GM18502 (cell line): ENCODE measurements around the gene OR56A4.

Source experiments
- ATAC-seq: cut with Tn5 transposase; IDR thresholded peaks from one replicate; pipeline ENCODE4 v1.9.1; 2021; ENCODE audit warnings: mild to moderate bottlenecking; ENCODE audit not compliant: unreplicated experiment, poor library complexity

OR56A4 gene, protein sequence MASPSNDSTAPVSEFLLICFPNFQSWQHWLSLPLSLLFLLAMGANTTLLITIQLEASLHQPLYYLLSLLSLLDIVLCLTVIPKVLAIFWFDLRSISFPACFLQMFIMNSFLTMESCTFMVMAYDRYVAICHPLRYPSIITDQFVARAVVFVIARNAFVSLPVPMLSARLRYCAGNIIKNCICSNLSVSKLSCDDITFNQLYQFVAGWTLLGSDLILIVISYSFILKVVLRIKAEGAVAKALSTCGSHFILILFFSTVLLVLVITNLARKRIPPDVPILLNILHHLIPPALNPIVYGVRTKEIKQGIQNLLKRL

GRCh38 chr11:6006846-6007245, at the start of gene OR56A4:
OR56A4 (minus strand) TSS chr11:6006946; CDS start chr11:6002992, 3,954 bp downstream.
- no peak for ATAC-seq

DNA sequence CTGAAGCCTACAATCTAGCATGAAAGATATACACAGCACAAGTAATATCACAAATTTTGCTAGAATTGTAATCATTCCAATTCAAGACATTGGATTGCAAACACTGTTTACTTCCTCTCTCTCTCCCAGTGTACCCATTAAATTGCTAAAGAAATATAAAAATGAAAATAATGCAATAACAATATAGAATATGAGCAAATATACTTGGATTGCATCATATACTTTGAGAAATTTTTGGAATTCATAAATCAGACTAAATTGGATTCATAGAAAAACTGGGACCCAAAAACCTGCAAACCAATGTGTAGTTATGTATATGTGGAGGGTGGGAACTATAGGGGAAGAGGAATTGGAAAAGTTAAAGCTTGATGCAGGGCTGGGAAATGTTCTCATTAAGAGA, 48.8 kb upstream of the OR56A4 start:
- no peak for ATAC-seq

DNA sequence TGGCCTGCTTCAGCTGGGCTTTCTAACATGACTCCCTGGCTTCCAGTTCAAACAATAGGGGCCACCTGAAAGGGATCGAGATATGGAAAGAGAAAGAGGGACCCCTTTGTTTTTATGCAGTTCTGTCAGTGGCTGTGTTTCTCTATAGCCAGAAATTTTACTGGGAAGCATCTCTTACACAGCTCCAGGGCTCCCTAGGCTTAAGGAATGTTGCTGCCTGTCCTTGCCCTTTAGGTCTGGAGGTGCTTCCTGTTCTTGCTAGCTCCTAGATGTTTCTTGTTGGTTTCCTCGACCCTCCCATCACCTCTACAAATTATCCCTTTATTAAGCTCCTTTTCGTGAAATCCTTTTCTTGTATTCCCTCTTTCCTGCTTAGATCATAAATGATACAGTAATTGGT, 45.6 kb upstream of the OR56A4 start:
- no peak for ATAC-seq

DNA sequence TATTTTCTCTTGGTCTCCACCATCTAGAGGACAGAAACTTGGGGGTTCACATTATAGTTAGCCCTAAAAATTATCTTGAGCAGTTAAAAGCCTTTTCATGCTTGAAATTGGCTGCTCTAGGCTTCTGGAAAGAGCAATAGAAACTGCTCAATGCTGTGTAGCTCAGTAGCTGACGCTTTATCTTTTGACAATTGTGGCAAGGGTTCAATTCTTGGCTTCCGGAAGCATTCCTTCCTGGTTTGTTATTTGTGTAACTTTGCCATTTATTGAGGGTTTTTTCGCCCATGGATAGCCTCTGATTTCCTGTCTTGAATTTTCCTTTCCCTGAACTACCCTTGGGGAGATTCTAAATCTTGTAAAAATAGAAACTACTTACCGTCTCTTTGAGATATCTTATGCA, 34.1 kb upstream of the OR56A4 start:
- ATAC-seq: no peak

GRCh38 chr11:6030708-6031405, 24.1 kb upstream of the OR56A4 start, which contains the start of gene OR56A1:
OR56A1 (minus strand) TSS chr11:6030758; CDS start chr11:6027692, 3,066 bp downstream.
- ATAC-seq: no peak

DNA sequence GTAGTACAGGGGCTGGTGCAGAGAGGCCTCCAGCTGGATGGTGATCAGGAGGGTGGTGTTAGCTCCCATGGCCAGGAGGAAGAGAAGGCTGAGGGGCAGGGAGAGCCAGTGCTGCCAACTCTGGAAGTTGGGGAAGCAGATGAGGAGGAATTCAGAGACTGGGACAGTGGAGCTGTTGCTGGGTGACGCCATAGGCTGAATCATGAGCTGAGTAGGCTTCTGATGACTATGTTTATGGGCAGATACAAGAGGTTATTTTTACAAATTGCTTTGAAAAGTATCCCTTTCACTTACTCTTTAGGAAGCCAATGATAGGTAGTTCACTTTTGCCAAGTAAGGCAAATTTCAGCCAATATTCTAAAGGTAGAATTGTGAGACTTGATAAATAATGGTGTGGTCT, 20.8 kb upstream of the OR56A4 start:
- no peak for ATAC-seq

DNA sequence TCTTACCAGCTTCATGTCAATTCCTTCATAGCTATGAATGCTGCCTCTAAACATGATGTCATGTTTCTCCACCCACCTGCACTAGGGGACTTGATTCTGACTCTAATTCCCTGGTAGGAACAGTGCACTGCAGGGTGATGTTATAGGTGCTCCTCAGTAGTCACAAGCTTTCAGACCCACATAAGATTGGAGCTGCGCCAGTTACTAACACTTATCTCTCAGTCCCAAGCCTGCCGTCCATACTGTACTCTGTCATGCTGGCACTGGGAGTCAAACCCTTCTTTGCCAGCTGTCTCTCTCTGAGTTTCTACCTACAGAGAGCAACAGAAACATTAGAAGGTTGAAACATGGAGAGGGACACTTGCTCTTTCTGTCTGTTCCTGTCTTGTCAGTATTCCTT, 18.3 kb upstream of the OR56A4 start:
- ATAC-seq: no peak

- ATAC-seq: no peak
Observed at GRCh38 chr11:6022956-6023355, 16.2 kb upstream of the OR56A4 start.

GRCh38 chr11:6013042-6013441, 6.3 kb upstream of the OR56A4 start:
- ATAC-seq: no peak

DNA sequence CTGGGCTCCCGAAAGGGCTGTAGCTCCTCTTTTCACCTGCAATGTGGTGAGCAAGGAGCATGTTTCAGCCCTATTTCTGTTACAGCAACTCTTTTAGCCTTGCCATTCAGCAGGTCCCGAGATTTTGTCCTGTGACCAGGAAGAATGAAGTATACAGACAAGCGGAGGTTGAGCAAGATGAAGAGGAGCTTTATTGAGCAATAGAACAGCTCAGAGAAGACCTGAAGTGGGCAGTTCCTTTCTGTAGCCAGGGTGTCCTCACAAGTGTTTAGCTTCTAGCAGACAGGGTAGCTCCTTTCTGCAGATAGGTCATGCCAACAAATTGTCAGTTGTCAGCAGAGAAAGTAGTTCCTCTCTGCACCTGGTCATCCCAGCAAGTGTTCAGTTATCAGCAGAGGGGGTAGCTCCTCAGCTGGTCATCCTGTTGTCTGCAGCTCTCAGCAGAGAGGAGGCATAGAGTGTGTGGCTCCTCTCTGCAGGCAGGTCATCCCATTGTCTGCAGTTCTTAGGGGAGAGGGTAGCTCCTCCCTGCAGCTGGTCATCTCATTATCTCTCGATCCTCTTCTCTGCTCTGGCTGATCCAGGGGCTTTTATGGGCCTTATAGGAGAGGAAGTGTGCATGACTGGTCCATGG, 5.4 kb upstream of the OR56A4 start:
- no peak for ATAC-seq

DNA sequence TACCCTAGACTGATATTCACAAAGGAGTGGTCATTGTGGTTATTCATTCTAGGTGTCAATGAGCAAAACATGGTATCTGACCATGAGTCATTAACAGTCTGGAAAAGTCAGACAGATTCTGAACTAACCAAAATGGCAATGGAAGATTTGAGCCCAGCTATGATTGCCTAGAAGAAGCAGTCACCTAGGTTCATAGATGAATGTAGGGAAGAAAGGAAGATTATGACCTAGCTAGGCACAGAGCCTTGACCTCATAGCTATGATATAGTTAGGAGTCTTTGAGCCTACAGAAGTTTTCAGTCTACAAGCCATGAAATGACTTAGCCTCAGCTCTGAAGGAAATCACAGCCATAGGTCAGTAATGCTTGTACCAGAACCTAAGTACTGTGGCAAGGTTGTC, 351 bp downstream of the OR56A4 start:
- ATAC-seq: no peak

- no peak for ATAC-seq
Observed at GRCh38 chr11:6002202-6002699, 4.5 kb downstream of the OR56A4 start.

DNA sequence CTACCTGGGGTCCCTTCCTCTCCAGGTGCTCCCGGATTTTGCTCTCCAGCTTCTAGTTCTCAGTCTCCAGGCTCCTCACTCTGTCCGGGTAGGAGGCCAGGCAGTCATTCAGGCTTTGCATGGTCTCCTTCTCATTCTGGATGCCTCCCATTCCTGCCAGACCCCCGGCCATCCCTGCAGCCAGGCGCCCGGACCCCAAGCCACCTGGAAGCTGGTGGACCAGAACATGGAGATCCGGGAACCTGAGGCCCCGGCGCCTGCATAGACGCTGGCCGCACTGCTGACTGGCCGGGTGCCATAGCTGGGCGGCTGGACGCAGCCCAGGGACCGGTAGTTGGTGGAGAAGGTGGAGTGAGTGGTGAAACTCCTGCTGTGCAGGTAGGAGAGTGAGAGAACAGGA, 12.0 kb downstream of the OR56A4 start:
- no peak for ATAC-seq

- no peak for ATAC-seq
Observed at GRCh38 chr11:5992604-5993251, 14.0 kb downstream of the OR56A4 start.

DNA sequence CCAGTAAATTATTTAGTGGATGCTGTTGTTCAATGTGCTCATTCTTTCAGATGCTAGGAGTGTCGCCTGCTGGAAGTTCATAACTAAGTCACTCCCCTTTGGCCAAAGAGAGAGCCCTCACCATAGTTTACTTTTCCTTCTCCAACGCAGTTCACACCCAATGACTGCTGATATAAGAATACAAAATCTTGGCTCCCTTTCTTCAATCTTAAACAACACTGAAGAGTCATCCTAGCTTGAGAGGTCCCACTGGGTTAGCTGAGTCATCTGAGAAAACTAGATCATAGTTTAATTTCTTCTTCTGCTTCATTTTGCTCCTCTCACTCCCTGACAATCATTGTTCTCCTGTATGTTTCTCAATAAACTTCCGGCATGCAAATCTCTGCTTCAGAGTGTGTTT, 14.6 kb downstream of the OR56A4 start:
- no peak for ATAC-seq

DNA sequence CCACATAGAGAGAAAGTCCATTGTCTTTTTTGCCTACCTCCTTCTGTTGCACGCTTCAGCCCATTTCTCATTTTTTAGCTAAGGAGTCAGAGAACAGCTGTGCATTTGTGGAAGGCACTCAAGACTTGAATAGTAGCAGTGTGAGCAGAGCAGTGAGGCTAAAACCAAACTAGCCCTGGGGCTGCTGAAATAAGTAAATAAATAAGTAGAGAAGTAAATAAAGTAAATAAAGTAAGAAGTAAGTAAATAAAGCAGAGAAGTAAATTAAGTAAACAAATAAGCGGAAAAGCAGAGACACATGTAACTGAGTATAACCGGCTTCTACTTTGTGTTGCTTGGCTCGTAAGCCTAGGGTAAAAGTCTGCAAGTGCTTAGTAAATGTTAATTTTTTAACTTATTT, 17.5 kb downstream of the OR56A4 start:
- ATAC-seq: no peak

DNA sequence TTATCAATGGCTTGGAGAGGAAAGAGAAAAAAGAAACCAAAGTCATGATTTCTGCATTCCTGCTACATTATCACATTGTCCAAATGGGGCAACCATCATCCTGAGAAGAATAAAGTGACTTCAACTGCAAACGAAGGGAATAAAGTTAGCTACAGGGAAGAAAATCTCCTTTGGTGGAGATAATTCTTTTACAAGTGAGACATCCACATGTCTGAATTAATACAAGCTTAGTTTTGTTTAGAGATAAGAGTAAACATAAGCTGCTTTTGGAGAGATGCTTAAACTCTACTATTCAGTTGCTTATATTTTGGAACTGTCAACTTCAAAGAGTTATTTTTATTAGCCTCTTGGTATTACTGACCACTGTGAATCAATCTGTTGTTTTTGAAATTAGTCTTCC, 19.9 kb downstream of the OR56A4 start, which contains the start of gene OR52L1:
Gene OR52L1, minus strand, starts transcription at position 101 of the 400 bp plus-strand sequence. Its CDS starts 55 bp downstream, at position 46.
- ATAC-seq: no peak

GRCh38 chr11:5983443-5983842, 23.3 kb downstream of the OR56A4 start:
- no peak for ATAC-seq

- no peak for ATAC-seq
Observed at GRCh38 chr11:5973530-5973929, 33.2 kb downstream of the OR56A4 start.

- no peak for ATAC-seq
Observed at GRCh38 chr11:5968394-5968793, 38.4 kb downstream of the OR56A4 start, which contains the start of gene OR56A5. OR56A5 (minus strand) TSS chr11:5968494; CDS start chr11:5968494, 0 bp downstream.
